ENCODE results near the gene PPP2R5D. TPM values are rescaled to one million over a fixed set of nuclear protein-coding genes. Genes with fewer than 3 reads are reported as not detected.

Gene PPP2R5D
- total and polyA plus RNA-seq, 2 donors = 30.1 to 43.0 TPM

DNA sequence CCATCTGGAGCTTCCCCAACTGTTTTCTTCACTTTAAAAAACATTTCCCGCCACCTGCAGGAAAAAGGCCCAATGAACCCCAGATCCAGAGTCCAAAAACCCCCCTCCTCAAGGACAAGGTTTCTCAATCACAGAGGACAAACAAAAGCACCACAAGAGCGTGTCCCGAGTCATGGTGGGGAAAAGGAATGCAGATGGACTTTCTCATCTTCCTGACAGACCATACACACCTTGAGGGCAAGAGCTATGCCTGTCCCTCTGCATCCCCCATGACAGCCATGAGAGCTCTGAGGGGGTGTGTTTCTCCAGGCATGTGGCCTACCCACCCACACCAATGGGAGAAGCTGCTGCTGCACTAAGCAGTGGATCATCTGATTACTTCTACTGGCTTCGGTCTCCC is 14.4 kb upstream of the PPP2R5D start:
- peaks cover 2% of the 10 kb centered on the region for H3K4me1 ChIP-seq (ENCODE audit: insufficient read depth)
- 92% methylated on average over 4 of the region's 4 CpGs for WGBS
- no peak for DNase-seq (ENCODE audit: extremely low spot score)
- H3K4me3 ChIP-seq (ENCODE audit: low read depth, low read length) = no peak overlapping the region
- H3K36me3 ChIP-seq (ENCODE audit: insufficient read depth) = peaks cover 9% of the 10 kb centered on the region
- H3K27ac ChIP-seq (ENCODE audit: low read depth) = no peak overlapping the region

DNA sequence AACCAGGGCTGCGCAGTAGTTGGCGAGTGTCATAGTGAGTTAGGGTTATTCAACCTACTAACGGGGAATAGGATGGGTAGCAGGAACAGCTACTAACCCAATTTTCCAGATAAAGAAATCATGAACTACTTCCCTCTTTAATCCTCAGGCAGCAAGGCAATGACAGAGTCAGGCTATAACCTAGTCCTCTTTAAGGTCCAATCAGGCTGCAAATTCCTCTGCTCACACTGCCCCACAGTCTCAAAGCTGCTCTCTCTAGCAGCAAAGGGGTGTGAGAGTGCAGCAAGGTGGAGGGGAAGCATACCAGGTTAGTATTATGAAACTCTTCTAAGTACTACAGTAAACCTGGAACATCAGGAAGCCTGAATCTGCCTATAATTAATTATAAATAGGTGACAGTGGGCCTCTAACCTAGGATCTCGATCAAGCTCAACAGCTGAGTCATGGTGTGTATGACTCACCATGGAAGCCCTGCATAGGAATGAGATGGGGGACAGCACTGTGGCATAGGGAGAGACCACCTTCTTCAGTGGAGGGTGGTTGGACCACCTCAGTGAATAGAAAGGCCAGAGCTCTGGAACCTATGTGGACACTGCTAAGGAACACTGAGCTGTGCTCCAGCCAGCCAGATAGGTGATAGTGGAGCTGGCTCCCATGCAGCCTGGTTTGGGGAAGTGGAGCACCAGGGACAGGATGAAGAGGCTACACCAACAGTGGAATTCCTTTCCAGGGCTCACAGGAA is 13.3 kb upstream of the PPP2R5D start:
- H3K4me1 ChIP-seq (ENCODE audit: insufficient read depth) = peaks cover 2% of the 10 kb centered on the region

DNA sequence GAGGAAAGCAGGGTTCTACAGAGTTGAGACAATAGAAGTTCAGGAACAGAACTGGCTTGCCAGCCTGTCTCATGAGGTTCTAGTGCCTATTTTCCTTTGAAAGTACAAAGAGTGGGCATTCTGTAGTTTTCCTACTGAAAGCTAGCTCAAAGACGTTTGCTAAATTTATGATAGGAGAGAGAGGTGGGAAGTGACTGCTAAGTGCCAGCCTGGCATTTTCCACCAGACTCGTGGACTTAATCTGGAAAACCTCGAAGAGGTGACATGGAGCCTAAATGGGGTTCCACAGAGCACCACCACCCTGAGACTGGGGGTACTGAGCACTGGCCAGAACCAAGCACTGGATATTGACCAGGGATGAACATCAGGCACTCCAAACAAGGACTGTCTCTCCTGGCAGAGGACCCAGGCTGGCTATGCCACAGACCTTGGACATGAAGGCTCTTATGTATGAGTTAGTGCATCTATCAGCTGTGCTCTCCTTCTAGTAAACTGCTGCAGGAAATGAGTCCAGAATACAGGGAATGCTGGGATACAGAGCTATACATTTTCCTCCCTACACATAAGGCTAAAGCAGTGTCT is 12.5 kb upstream of the PPP2R5D start:
- no peak for DNase-seq (ENCODE audit: extremely low spot score)
- Histone ChIP-seq H3K36me3 (ENCODE audit: insufficient read depth) (peaks cover 7% of the 10 kb centered on the region), H3K4me1 (ENCODE audit: insufficient read depth) (peaks cover 2% of the 10 kb centered on the region), H3K27ac (ENCODE audit: low read depth) (no peak overlapping the region), H3K4me3 (ENCODE audit: low read depth, low read length) (no peak overlapping the region)
- 79% methylated on average over 3 of the region's 3 CpGs for WGBS

More for the DNA sequence above, 13.3 kb upstream of the PPP2R5D start:
- 81% methylated on average over 4 of the region's 4 CpGs for WGBS
- Histone ChIP-seq H3K36me3 (ENCODE audit: insufficient read depth) (peaks cover 7% of the 10 kb centered on the region), H3K27ac (ENCODE audit: low read depth) (no peak overlapping the region), H3K4me3 (ENCODE audit: low read depth, low read length) (no peak overlapping the region)
- DNase-seq (ENCODE audit: extremely low spot score) = no peak

DNA sequence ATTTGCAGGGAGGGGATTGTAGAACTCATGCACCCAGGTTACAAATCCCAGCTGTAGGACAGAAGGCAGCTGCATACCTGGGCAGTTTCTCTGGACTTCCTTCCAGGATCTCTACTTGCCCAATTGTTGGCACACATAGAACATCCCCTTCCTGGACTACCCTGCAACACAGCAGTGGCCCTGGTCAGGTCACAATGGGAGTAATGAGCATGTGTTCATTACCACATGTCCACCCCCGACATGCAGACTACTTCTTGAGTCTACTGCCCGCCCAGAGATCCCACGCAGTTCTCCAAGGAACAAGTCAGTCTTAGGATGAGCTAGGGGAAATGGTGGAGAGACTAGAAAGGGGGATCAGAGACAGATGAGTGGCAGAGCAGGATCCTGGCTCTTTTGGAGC is 10.4 kb upstream of the PPP2R5D start:
- 89% methylated on average over 3 of the region's 3 CpGs for WGBS

DNA sequence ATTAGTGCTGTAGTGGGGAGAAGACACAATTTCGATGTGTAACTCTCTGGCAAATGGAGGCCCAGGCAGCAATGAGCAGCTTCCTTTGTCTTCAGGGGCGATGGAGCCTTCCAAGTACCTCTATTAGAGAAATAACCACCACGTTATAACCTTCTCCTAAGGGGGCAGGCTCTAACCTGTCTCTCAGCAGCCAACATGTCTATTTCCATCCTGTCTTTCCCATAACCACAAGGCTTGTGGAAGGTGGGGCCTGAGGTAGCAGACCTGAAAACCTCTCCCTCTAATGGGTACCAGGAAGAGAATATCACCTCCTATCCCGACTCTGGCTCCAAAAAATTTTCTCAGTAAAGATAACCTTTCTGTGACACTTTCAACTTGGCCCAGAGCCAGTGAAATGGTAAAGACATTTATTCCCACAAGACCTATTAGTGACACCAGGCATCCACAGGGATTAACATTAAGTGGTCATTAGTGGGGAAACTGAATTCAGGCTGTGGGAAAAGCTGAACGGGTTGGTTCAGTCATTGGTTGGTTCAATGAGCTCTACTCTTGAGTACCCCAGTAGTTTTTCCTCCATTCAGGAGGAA is 9.4 kb upstream of the PPP2R5D start:
- 76% methylated on average over 5 of the region's 5 CpGs for WGBS
- Histone ChIP-seq H3K36me3 (ENCODE audit: insufficient read depth) (peaks cover 5% of the 10 kb centered on the region), H3K27ac (ENCODE audit: low read depth) (no peak overlapping the region), H3K4me3 (ENCODE audit: low read depth, low read length) (no peak overlapping the region), H3K4me1 (ENCODE audit: insufficient read depth) (peaks cover 2% of the 10 kb centered on the region)
- no peak for DNase-seq (ENCODE audit: extremely low spot score)

More for the DNA sequence above, 10.4 kb upstream of the PPP2R5D start:
- peaks cover 2% of the 10 kb centered on the region for H3K4me1 ChIP-seq (ENCODE audit: insufficient read depth)
- peaks cover 5% of the 10 kb centered on the region for H3K36me3 ChIP-seq (ENCODE audit: insufficient read depth)
- H3K4me3 ChIP-seq (ENCODE audit: low read depth, low read length) = no peak overlapping the region
- H3K27ac ChIP-seq (ENCODE audit: low read depth) = no peak overlapping the region
- DNase-seq (ENCODE audit: extremely low spot score) = no peak

DNA sequence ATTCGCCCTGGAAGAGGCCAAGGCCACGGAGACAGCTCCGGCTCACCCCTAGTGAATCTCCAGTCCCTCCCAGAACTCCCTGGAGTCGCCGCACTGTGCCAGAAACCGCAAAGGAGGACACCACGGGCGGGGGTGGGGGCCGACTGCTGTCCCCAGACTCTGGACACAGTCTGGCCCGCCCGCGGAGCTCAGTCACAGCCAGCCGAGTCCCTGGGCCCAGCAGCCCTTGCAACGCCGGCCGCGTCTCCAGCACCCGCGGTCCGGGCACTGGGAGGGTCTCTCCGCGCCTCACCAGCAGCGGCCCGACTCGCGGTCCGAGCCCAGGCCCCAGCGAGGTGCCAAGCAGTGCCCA is 5.9 kb upstream of the PPP2R5D start:
- Histone ChIP-seq H3K36me3 (ENCODE audit: insufficient read depth) (peaks cover 5% of the 10 kb centered on the region), H3K27ac (ENCODE audit: low read depth) (peak overlapping the region; percentile 83), H3K4me3 (ENCODE audit: low read depth, low read length) (peak overlapping the region; percentile 90), H3K4me1 (ENCODE audit: insufficient read depth) (no peaks in the 10 kb centered on the region)
- DNase-seq (ENCODE audit: extremely low spot score) = no peak
- WGBS = under 1% methylated on average over 28 of the region's 28 CpGs

DNA sequence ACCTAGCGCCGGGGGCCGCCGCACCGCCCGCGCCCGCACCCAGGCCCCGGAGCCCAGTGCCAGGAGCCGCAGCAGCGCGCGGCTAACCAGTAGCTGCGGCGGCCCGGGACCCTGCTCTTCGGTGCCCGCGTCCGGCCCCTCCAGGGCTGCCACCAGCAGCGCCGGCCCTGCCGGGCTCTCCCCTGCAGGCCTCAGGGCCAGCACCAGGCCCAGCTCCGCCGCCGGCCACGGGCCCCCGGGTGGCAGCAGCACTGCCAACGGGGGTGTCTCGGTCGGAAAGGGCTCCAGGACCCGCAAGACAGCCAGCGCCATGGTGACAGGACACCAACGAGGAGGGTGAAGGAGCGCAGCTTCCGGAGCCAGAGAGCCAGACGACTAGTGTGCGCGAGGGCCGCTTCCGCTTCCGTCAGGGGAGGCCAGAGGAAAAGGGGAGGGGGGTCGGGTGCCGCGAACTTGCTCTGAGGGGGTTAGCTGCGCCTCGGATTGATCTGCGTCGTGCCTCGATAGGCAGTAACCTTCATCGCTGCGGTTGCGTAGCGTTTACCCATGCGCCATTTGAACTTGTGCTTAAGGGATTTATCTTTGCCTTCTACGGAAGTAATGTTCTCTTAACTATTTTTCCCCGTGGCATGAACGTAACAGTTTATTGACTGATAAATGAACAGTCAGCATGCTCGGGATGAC is 5.4 kb upstream of the PPP2R5D start, which contains the start of gene PEX6:
Gene PEX6 (minus strand): TSS at position 343 of the 684 bp plus-strand sequence. CDS start 31 bp downstream, at position 312.
- H3K4me3 ChIP-seq (ENCODE audit: low read depth, low read length) = peak within 1 kb of the TSS; percentile 90
- no peaks in the 10 kb centered on the region for H3K36me3 ChIP-seq (ENCODE audit: insufficient read depth)
- DNase-seq (ENCODE audit: extremely low spot score) = peak; percentile 72
- H3K27ac ChIP-seq (ENCODE audit: low read depth) = peak within 1 kb of the TSS; percentile 83
- H3K4me1 ChIP-seq (ENCODE audit: insufficient read depth) = no peaks in the 10 kb centered on the region
- under 1% methylated on average over 59 of the region's 59 CpGs for WGBS

DNA sequence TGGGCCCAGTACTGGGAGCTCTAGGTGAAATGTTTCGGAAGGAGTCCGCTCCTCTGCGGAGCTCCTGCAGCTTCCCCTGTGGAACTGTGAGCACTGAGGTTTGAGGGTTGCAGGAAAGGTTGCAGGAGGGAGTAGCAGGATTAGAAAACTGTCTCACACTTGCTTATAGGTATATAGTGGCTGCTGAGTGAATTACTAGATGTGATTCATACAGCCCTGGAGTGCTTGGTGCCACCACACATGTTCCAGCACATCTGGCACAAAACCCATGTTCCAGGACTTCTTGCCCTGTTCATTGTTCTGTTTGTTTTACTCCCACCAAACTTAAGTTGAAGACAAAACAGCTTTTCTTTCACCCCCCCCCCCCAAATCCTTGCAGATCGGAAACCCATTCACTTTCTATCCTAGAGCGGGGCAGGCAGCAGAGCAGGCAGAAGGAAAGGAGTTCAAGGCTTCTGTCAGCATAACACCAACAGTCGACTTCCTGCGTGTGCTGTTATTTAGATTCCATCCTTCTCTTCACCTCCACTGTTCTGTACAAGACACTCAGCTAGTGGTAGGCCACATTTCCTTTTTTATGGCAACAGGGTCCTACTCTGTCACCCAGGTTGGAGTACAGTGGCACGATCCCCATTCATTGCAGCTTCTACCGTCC is 4.7 kb upstream of the PPP2R5D start:
- WGBS = 43% methylated on average over 9 of the region's 9 CpGs
- H3K36me3 ChIP-seq (ENCODE audit: insufficient read depth) = no peaks in the 10 kb centered on the region

DNA sequence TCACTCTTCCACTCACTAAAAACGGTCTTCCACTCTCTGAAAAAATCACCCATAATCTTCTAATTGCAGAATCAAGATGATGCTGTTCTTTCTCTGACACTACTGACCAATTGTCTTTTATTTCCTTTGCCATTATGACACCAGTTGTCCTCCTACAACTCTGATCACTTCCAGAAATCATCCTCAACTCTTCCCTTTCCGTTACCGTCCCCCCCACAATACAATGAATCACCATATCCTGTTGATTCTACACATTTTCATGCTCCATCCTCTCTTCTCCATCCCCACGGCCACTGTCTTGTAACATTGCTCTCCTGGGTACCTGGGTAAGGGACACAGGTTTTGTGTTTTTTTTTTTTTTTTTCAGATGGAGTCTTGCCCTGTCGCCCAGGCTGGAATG is 2.5 kb upstream of the PPP2R5D start:
- Histone ChIP-seq H3K36me3 (ENCODE audit: insufficient read depth) (no peaks in the 10 kb centered on the region), H3K4me1 (ENCODE audit: insufficient read depth) (no peaks in the 10 kb centered on the region), H3K27ac (ENCODE audit: low read depth) (no peak overlapping the region), H3K4me3 (ENCODE audit: low read depth, low read length) (no peak overlapping the region)
- no peak for DNase-seq (ENCODE audit: extremely low spot score)
- WGBS = 89% methylated on average over 5 of the region's 5 CpGs

More for the DNA sequence above, 4.7 kb upstream of the PPP2R5D start:
- no peak for DNase-seq (ENCODE audit: extremely low spot score)
- H3K4me3 ChIP-seq (ENCODE audit: low read depth, low read length) = peak overlapping the region; percentile 90
- peak overlapping the region; percentile 71 for H3K27ac ChIP-seq (ENCODE audit: low read depth)
- no peaks in the 10 kb centered on the region for H3K4me1 ChIP-seq (ENCODE audit: insufficient read depth)

DNA sequence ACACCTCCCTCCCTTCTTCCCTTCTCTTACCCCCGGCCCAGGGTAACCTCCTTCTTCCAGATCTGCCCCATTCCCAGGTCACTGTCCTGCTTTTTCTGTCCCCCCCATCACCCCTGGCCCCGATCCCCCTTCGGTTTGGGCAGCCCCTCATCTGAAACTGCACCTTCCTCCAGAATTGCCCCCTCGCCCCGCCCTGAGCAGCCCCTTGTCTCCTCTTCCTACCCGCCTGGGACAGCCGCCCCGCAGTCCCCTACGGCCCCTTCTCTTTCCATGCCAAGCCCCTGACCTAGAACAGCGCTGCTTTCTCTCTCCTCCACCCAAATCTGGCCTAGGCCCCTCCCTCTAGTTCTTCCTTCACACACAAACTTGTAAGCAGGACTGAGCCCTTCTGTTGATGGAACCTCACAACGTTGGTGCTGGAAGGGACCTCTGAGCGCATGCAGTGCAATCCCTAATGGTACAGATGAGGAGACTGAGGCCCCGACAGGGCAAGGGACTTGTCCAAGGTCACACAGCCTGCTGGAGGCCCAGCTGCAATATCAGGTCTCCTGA is 630 bp downstream of the PPP2R5D start:
- WGBS = 10% methylated on average over 13 of the region's 13 CpGs
- no peak for DNase-seq (ENCODE audit: extremely low spot score)
- Histone ChIP-seq H3K36me3 (ENCODE audit: insufficient read depth) (no peaks in the 10 kb centered on the region), H3K4me1 (ENCODE audit: insufficient read depth) (no peaks in the 10 kb centered on the region), H3K27ac (ENCODE audit: low read depth) (peak overlapping the region; percentile 45), H3K4me3 (ENCODE audit: low read depth, low read length) (peak overlapping the region; percentile 76)

DNA sequence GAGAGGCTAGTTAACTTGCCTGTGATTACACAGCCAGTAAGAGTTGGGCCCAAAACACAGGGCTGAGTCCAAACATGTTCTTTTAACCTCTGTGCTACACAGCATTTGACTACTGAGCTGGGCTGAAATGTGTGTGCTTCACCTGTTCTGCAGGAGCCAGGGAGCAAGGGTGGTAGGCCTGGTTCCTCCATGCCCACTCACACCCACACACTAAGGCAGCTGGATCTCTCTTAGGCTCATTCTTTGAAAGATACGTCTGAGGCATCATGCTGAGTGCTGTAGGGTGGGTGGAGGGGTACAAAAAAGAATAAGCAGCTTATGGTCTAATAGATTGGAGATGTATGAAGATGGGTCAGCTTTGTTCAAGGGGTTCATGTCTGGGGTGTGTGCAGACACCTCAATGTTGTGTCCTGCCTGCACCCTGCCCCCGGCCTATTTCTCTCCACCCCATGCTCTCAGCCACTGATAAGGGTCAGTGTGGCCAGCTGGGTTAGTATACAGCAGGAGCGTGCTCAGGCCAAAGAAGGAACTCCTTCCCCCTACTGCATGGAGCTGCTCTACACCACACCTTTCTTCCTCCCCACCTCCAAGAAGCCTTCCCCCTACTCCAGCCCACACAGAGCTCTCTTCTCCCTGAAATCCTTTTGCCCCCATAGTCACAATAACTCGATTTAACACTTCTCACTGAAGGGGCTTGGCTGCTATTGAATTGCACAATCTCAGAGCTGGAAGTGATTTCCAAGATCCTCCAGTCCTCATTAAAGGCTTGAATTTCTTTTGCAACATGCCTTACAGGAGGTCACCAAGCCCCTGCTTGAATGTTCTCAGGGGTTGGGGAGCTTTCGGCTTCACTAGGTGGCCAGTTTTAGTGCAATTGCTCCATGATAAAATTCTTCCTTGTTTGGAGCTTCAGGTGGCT is 3.4 kb downstream of the PPP2R5D start:
- Histone ChIP-seq H3K4me3 (ENCODE audit: low read depth, low read length) (no peak overlapping the region), H3K27ac (ENCODE audit: low read depth) (no peak overlapping the region), H3K36me3 (ENCODE audit: insufficient read depth) (no peaks in the 10 kb centered on the region), H3K4me1 (ENCODE audit: insufficient read depth) (no peaks in the 10 kb centered on the region)
- DNase-seq (ENCODE audit: extremely low spot score) = no peak
- 77% methylated on average over 5 of the region's 5 CpGs for WGBS

DNA sequence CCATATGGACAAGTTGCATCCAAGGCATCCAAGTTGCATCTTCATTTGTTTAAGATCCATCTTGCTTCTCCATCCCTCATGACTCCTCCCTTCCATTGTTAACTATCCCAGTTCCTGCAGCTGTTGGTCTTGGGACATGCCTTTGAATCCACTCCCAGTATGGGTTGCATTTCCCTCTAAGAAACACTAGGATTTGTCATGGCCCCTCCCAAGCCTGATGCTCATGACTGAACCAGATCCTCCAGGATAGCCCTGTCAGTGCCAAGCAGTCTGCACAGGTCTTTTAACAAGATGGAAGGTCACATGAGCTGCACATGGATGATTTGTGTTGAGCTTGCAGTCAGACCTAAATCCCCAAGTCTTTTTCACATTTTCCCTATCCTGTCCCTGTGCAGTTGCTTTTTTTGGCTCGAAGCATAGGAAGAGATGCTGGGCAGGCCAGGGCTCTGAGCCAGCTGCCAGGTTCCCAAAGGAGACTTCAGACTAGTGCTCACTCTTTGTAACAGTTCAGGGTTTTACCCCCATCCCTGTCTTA is 4.2 kb downstream of the PPP2R5D start:
- no peak for DNase-seq (ENCODE audit: extremely low spot score)
- no peak overlapping the region for H3K27ac ChIP-seq (ENCODE audit: low read depth)
- H3K4me3 ChIP-seq (ENCODE audit: low read depth, low read length) = no peak overlapping the region
- H3K4me1 ChIP-seq (ENCODE audit: insufficient read depth) = no peaks in the 10 kb centered on the region
- 43% methylated on average over 1 of the region's 1 CpG for WGBS
- H3K36me3 ChIP-seq (ENCODE audit: insufficient read depth) = no peaks in the 10 kb centered on the region

Data from urinary bladder (tissue), 4 donors.